GM21717 (cell line): ENCODE measurements around the gene NDC1.

ENCODE experiments used
- ATAC-seq: cut with Tn5 transposase; IDR thresholded peaks from one replicate; pipeline ENCODE4 v1.9.1; 2021; ENCODE audit warnings: mild to moderate bottlenecking, moderate library complexity; ENCODE audit not compliant: unreplicated experiment

The NDC1 gene

GRCh38 chr1:53733447-53733931 lies 104.6 kb downstream of the NDC1 start:
- no peak for ATAC-seq

DNA sequence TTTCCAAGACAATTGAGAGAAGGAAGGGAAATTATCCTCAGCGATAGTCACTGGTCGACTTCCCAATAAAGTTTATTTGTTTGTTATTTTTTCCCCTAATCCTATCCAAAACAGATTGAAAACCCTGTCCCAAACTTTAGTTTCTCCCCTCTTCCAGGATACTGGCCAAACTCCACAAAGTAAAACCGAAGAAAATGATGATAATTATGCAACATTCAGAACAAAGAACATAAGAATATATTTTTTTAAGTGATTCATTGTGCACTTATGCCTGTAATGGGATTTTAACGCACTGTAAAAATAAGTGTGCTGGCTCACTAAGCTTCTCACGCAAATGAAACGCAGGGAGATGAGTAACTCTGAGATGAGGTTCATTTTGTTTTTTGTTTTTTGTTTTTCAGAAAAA lies 105.2 kb downstream of the NDC1 start:
- ATAC-seq, result no peak

- ATAC-seq, result no peak
Measured at GRCh38 chr1:53732409-53732808, 105.7 kb downstream of the NDC1 start.

GRCh38 chr1:53731779-53732305 lies 106.3 kb downstream of the NDC1 start:
- no peak for ATAC-seq

DNA sequence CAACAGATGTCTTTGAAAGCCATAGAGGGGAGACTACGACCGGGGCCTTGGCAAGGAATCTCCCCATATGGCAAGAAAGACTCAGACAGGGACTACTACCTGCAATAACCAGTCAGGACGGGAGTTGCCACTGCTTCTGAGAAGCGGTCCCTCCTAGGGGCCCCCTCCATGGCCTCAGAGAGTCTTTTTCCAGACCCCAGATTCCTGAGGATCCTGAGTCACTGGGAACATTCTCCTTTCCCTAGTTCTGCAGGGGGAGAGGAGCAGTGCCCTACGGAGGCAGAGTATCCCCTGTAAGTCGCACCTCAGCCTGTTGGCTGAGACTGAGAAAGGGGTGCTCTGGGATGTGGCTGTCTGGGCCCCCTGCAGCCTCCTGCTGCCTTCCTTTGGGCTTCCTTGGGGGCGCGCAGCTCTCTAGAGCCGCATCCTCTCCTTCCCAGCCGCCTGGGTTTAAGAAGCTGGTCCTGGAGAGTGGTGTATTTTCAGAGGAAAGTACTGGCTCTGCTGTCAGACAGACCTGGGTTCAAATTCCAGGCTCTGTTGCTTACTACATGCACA lies 107.0 kb downstream of the NDC1 start:
- ATAC-seq, result no peak

GRCh38 chr1:53730224-53730865 lies 107.8 kb downstream of the NDC1 start:
- ATAC-seq, result no peak

- no peak for ATAC-seq
Measured at GRCh38 chr1:53729456-53730223, 108.5 kb downstream of the NDC1 start.

GRCh38 chr1:53728702-53729455 lies 109.2 kb downstream of the NDC1 start:
- no peak for ATAC-seq

DNA sequence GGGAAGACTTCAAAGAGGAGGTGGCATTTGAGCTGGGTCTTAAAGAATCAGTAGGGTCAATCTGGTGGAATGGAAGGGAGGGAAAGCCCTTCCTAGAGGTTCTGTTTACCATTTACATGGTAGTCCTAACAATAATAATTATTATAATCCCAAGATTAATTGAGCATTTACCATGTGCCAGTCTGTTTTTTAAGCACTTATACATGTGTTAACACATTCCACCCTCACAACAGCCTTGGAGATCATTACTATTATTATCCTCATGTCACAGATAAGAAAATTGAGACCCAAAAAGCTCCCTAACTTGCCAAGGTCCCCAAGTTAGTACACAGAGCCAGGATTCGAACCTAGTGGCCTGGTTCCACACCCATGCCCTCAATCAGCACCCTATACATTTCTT lies 109.9 kb downstream of the NDC1 start:
- ATAC-seq, result no peak

DNA sequence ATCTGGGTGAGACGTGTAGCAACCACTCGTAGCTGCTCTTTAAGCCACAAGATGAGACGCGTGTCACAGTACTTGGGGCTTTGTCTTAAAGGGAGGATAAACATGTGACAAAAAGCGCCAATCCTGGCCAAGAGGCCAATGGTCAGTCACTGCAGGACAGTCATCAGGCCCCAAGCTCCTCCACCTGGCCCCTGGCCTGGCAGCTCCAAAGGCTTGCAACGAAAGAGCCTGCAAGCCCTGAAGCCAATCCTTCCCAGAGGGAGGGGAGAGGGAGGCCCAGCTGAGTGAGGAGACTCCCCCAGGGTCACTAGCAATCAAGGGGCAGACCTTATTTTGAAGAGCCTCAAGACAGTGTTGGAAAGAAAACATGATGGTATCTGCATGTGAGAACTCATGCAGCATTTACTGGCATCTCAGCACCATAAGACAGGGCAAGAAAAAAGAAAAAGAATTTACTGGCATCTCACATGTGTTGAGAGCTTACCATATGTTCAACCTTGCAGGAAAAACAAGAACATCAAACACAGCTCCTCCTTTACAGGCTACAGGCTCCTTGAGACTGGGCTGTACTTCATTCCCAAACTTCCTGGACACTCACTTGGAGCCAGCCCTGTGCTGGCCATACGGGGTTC lies 110.5 kb downstream of the NDC1 start:
- ATAC-seq, result no peak

DNA sequence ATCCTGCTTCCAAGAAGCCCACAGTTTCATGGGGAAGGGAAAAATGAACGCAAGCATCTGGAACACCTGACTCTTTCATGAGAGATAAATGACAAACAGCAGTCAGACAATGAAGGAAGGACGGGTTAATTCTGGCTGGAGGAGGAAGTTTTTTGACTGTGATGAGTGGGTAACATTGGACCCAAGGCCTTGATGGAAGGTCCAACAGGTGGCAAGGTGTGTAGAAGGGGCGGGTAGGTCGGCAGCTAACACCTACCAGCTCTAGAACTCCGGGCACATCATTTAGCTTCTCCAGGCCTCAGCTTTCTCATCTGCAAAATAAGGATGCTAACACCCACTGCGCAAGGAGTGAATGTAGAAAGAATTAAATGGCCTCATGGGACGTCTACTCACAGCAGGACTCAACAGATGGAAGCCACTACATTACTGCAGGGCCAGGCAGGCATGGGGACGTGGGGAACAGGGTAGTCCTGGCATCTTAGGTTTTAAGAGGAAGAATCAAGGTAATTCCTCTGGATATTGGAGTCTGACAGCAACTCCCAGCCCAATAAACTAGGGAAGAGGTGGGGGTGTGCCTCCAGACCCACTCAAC lies 112.0 kb downstream of the NDC1 start:
- ATAC-seq, result no peak

- no peak for ATAC-seq
Measured at GRCh38 chr1:53725238-53725689, 112.8 kb downstream of the NDC1 start.

GRCh38 chr1:53722025-53722424 lies 116.1 kb downstream of the NDC1 start:
- no peak for ATAC-seq

GRCh38 chr1:53721088-53721487 lies 117.0 kb downstream of the NDC1 start:
- no peak for ATAC-seq

DNA sequence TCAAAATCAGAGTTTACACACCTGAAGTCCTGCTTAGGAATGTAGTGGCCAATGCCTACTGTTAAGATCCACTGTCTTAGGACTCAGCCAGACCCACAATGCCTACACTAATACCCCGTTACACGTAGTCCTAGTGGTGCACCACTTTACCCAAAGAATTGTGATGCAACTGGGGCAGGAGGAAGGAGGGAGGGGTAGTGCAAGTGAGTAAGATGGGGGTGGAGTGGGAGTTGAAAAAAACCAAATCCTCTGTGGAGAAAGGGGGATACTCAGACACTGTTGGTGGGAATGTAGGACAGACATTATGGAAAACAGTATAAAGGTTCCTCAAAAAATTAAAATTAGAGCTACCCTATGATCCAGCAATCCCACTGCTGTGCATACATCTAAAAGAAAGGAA lies 118.6 kb downstream of the NDC1 start:
- no peak for ATAC-seq

DNA sequence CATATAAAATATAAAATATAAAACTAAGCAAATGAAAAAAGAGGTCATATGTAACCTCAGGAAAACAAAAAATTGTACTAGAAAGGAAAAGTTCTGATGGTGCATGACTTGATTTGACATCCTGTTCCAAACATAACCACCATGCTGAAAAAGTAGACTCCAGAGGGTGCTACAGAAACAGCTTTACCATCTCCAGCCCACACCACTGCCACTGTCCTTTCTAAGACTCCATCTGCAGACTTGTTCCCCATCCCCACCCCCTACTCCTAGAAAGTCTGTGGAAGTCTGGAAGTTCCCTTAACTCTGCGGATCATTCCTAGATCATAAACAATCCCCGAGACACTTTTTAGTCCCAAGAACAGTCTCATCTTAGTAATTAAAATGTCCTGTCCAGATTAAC lies 119.7 kb downstream of the NDC1 start:
- no peak for ATAC-seq

DNA sequence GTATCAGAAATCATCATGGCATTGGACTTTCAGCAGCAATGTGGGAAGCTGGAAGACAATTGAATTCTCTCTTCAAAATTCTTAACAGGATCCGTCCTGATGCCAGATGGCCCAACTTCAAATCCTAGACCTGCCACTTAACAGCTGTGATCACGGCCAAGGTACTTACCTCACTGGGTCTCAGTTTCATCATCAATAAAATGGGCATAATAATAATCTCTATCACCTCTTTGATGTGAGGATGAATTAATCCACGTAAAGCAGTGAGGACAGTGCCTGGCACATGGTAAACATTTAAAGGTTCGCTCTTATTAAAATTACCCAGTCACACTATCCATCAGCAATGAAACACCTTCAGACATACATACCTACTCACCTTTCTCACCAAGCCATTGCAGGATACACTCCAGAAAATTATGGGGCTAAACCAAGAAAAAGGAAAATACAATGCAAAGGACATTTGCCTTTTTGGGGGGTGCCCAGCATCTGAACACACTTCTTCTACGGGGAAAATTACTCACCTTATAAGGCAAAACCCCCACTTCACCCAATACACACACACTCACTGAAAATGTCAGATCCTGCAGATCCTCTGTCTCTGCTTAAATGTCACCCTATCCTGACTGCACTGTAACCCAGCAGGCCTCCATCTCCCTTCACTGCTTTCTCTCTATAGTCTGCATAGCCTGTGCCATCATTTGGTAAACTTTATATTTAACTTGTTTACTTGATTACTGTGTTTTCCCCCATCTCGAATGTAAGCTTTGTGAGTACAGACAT lies 120.9 kb downstream of the NDC1 start:
- ATAC-seq, result no peak

- no peak for ATAC-seq
Measured at GRCh38 chr1:53716150-53716549, 121.9 kb downstream of the NDC1 start.

DNA sequence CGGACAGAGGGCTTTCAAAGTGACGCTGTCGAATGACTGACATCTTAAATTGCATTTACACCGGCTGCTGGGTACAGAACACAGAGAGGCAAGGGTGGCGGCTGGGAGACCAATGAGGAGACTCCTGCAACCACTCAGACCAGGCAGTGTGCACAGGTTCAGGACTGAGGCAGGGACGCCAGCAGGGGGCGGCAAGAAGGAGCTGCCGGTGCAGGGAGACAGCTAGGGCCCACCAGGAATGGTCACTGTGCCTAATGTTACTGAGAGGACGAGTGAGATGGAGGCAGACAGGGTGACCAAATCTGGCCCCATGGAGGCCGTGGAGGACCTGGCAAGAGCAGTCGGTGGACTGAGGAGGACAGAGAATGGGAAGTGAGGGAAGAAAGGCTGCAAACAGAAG lies 122.6 kb downstream of the NDC1 start:
- no peak for ATAC-seq
